Endothelial cell (in vitro differentiated cells): ENCODE data around the gene TNIP3. TPM values are rescaled to one million over a fixed set of nuclear protein-coding genes. Genes with fewer than 3 reads are reported as not detected.
A peak's percentile ranks its signal among the peaks of the same experiment; 100 is the strongest.

Experiments used
- DNase-seq: peaks from one replicate; pipeline ENCODE4 v3.0.0; 2021; ENCODE audit warnings: low spot score
- H3K27ac Mint-ChIP-seq: one replicate; pipeline ENCODE4 v1.8.0; 2021; ENCODE audit warnings: mixed read lengths, inconsistent platforms; ENCODE audit not compliant: unreplicated experiment
- H3K27me3 Mint-ChIP-seq: one replicate; pipeline ENCODE4 v1.8.0; 2021; ENCODE audit warnings: mild to moderate bottlenecking, moderate library complexity, mixed read lengths, inconsistent platforms; ENCODE audit not compliant: unreplicated experiment
- H3K36me3 Mint-ChIP-seq: one replicate; pipeline ENCODE4 v1.8.0; 2021; ENCODE audit warnings: mild to moderate bottlenecking, low read depth, mixed read lengths, inconsistent platforms; ENCODE audit not compliant: unreplicated experiment
- H3K4me1 Mint-ChIP-seq: one replicate; pipeline ENCODE4 v1.8.0; 2021; ENCODE audit warnings: mild to moderate bottlenecking, mixed read lengths, inconsistent platforms; ENCODE audit not compliant: unreplicated experiment
- H3K4me3 Mint-ChIP-seq: one replicate; pipeline ENCODE4 v1.8.0; 2021; ENCODE audit warnings: mild to moderate bottlenecking, mixed read lengths, inconsistent platforms; ENCODE audit not compliant: unreplicated experiment
- H3K9me3 Mint-ChIP-seq: one replicate; pipeline ENCODE4 v1.8.0; 2021; ENCODE audit warnings: mixed read lengths, inconsistent platforms; ENCODE audit not compliant: unreplicated experiment
- total RNA-seq: library from RNA; stranded (reverse); fragmentation: NEBNext Ultra II Directional; extraction: Animal tissue kit (Norgen Biotek cat#: 25700); gene quantifications from one replicate; pipeline ENCODE4 v1.2.1, GENCODE V29; 2021; ENCODE audit not compliant: unreplicated experiment
- TF ChIP-seq, protein P1 (sequence below): fragments of 200-600 bp; sonication (generic); IDR thresholded peaks from one replicate; pipeline ENCODE4 v1.5.0; 2021; ENCODE audit warnings: antibody characterized with exemption; ENCODE audit not compliant: unreplicated experiment

The TNIP3 gene
- total RNA-seq, 1 donor from 2014 or later = 4.0 TPM

DNA sequence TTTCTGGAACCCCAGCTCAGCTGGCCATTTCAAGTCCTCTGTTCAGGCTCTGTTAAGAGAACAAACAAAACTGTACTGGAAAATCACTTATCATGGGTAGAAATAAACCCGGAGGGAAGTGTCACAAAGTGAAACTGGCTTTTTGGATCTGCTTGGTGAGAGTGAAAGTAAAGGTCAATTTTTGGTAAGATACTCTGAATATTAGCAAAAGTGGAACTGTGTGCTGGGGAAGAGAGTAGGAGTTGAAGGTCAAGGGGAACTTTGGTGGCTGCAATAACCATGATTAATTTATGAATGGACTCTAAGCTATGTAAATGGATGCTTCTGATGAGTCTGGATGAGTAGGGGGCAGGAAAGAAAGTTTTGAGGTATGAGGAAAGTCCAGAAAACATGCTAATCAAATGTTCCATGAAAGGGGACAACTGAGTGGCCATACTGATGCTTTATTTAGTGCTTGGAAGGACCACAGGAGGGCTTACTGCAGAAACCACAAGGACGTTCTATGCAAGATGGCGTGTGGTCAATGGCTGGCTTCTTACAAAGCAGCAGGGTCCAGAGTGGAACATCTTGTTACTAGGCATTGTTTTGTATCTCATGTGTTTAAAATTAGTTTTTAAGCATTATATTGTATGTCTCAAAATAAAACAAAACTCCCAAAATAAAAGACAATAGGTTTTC lies 36.8 kb upstream of the TNIP3 start:
- H3K4me1 Mint-ChIP-seq = no peaks in the 10 kb centered on the region
- H3K27me3 Mint-ChIP-seq = peaks cover 3% of the 10 kb centered on the region
- TF ChIP-seq, protein P1, sequence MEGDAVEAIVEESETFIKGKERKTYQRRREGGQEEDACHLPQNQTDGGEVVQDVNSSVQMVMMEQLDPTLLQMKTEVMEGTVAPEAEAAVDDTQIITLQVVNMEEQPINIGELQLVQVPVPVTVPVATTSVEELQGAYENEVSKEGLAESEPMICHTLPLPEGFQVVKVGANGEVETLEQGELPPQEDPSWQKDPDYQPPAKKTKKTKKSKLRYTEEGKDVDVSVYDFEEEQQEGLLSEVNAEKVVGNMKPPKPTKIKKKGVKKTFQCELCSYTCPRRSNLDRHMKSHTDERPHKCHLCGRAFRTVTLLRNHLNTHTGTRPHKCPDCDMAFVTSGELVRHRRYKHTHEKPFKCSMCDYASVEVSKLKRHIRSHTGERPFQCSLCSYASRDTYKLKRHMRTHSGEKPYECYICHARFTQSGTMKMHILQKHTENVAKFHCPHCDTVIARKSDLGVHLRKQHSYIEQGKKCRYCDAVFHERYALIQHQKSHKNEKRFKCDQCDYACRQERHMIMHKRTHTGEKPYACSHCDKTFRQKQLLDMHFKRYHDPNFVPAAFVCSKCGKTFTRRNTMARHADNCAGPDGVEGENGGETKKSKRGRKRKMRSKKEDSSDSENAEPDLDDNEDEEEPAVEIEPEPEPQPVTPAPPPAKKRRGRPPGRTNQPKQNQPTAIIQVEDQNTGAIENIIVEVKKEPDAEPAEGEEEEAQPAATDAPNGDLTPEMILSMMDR = no peak
- no peaks in the 10 kb centered on the region for H3K9me3 Mint-ChIP-seq
- H3K36me3 Mint-ChIP-seq = no peaks in the 10 kb centered on the region
- H3K27ac Mint-ChIP-seq = no peak overlapping the region
- no peak for DNase-seq
- H3K4me3 Mint-ChIP-seq = no peak overlapping the region

DNA sequence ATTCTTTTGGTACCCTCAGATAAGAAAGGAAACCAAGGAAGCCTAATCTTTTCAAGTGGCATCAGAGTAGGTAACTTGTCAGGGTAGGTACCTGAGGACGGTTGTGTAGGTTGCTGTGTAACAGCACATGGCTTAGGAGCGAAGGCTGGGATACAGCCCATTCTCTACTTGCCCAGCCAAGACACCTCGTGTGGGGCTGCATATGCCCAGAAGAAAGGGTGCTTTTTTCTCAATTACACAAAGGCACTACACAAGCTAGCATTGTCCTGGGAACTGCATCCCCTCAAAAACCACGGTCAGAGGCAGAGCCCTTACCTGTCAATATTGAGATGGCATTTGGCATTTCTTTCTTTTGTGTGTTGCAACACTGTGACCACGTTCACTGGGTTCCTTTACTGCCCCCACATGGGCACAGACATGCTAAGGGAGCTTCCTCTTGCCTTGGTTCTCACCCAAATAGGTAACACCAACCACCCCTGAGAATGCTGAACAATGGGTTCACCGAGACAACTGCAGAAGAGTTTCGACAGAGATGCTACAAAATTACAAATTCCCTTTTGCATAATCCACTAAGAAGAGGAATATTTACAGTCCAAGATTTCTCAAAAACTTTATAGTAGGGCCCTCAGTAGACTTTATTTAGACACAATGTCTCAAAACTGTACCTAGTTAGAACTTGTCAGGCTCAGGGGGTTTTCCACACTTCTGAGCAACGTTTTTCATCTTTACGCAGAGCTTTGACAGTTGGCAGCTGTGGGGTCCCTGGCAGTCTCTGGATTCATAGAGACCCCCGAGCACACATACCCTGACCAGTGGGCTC lies 35.8 kb upstream of the TNIP3 start:
- Mint-ChIP-seq H3K9me3 (no peaks in the 10 kb centered on the region), H3K4me1 (no peaks in the 10 kb centered on the region), H3K4me3 (no peak overlapping the region), H3K27ac (no peak overlapping the region), H3K27me3 (peaks cover 3% of the 10 kb centered on the region), H3K36me3 (no peaks in the 10 kb centered on the region)
- TF ChIP-seq, protein P1 = no peak
- DNase-seq = no peak

DNA sequence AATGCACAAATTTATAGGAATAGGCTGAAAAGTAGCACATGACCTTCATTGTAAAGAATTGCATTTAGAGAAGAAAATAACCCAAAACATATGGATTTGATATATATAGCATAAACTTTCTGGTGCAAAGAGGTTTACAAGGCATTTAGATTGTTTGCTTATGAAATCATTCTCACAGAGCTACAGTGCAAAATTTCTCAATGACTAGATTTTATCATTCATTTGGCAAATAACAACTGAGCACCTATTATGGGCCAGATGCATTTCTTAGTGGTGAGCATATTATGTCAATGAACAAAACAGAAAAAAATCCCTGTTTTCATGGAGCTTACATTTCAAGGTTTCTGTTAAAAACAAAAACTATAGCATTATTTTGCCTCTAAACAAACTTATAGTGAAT lies 34.1 kb upstream of the TNIP3 start:
- Mint-ChIP-seq H3K27ac (no peak overlapping the region), H3K4me1 (no peaks in the 10 kb centered on the region), H3K36me3 (no peaks in the 10 kb centered on the region), H3K4me3 (no peak overlapping the region), H3K27me3 (peaks cover 3% of the 10 kb centered on the region), H3K9me3 (no peaks in the 10 kb centered on the region)
- TF ChIP-seq, protein P1 = no peak
- DNase-seq = no peak

DNA sequence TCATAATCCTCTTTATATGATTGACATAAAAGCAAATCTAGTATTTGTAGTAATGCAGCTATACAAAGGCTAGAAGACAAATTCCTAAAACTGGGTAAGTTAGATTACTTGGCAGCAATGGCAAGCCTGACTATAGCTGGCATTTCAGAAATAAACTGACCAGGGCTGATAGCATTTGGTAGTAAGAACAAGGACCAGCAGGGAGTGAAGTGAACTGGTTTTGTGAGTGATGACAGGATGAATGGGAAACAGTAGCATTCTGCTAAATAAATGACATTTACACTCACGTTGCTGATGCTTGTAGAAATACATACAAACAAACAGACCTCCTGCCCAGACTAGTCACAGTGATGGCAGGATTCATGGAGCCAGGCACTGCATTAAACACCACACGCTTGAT lies 31.5 kb upstream of the TNIP3 start:
- no peak for DNase-seq
- Mint-ChIP-seq H3K9me3 (no peaks in the 10 kb centered on the region), H3K4me1 (no peaks in the 10 kb centered on the region), H3K4me3 (no peak overlapping the region), H3K27ac (no peak overlapping the region), H3K27me3 (peaks cover 3% of the 10 kb centered on the region), H3K36me3 (no peaks in the 10 kb centered on the region)
- TF ChIP-seq, protein P1 = no peak

DNA sequence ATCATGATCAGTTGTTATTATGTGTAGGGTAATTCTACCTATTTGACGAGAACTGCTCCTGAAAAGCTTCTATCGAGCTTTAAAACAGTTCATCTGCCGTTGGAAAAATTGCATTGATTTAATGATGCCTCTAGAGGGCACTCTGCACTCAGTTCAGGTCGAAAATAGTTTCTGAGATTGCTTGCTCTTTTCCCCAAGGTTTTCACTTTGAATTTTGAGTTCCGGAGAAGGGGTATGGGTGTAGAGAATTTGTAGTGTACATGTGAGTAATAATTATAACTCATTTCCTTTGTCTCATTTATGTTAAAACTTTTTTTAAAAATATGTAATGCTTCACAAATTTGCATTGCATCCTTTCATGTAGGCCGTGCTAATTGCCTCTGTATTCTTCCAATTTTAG lies 28.4 kb upstream of the TNIP3 start:
- peak; percentile 11 for DNase-seq
- no peaks in the 10 kb centered on the region for H3K9me3 Mint-ChIP-seq
- H3K36me3 Mint-ChIP-seq = no peaks in the 10 kb centered on the region
- H3K27ac Mint-ChIP-seq = no peak overlapping the region
- peaks cover 1% of the 10 kb centered on the region for H3K27me3 Mint-ChIP-seq
- H3K4me1 Mint-ChIP-seq = no peaks in the 10 kb centered on the region
- TF ChIP-seq, protein P1 = peak; percentile 61
- no peak overlapping the region for H3K4me3 Mint-ChIP-seq
